ENCODE measurements around the gene AKAP12.

Gene AKAP12

DNA sequence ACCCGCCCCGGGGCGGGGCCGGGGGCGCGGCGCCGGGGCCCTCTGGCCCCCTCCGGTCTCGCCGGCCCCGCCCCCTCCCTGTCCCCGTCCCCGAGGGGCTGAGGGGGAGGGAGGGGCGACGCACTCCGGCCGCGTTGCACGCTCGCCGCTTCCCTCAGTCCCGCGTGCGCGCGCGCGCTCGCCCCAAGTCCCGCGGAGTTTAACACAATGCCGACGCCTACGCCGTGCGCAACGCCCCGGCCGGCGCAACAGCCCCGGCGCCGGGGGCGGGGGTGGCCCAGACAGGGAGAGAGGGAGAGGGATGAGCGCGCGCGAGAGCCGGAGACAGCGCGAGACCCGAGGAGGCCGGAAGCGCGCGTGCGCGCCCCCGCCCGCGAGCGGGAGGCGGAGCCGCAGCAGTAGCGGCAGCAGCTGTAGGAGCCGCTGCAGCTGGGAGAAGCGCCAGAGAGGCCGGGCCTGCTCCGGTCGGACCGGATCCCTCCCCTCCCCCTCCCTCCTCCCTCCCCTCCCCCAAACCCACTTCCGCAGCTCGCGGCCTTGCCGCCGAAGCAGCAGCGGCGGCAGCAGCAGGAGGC, 150.6 kb downstream of the AKAP12 start:
- H3K4me3 ChIP-seq (ENCODE audit: low read depth, low read length), result peak overlapping the region; percentile 79
- CTCF ChIA-PET, result interaction anchor here (1.8 kb wide), 1 partner anchor 16 kb away, joined by 6 read pairs; no protein-coding TSS in a partner anchor
- DNase-seq (ENCODE audit: low read depth, low spot score), result peak; percentile 77
- TF ChIP-seq, protein P1, sequence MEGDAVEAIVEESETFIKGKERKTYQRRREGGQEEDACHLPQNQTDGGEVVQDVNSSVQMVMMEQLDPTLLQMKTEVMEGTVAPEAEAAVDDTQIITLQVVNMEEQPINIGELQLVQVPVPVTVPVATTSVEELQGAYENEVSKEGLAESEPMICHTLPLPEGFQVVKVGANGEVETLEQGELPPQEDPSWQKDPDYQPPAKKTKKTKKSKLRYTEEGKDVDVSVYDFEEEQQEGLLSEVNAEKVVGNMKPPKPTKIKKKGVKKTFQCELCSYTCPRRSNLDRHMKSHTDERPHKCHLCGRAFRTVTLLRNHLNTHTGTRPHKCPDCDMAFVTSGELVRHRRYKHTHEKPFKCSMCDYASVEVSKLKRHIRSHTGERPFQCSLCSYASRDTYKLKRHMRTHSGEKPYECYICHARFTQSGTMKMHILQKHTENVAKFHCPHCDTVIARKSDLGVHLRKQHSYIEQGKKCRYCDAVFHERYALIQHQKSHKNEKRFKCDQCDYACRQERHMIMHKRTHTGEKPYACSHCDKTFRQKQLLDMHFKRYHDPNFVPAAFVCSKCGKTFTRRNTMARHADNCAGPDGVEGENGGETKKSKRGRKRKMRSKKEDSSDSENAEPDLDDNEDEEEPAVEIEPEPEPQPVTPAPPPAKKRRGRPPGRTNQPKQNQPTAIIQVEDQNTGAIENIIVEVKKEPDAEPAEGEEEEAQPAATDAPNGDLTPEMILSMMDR (IDR thresholded peaks at IDR 0.05; ENCODE audit: insufficient read depth, low read length, missing control alignments), result no peak
- POLR2A ChIA-PET, result interaction anchor here (0.6 to 1.7 kb wide), 3 partner anchors 55 to 349 kb away, joined by 3 to 9 read pairs (median 8); partner anchors contain the start of gene RMND1

DNA sequence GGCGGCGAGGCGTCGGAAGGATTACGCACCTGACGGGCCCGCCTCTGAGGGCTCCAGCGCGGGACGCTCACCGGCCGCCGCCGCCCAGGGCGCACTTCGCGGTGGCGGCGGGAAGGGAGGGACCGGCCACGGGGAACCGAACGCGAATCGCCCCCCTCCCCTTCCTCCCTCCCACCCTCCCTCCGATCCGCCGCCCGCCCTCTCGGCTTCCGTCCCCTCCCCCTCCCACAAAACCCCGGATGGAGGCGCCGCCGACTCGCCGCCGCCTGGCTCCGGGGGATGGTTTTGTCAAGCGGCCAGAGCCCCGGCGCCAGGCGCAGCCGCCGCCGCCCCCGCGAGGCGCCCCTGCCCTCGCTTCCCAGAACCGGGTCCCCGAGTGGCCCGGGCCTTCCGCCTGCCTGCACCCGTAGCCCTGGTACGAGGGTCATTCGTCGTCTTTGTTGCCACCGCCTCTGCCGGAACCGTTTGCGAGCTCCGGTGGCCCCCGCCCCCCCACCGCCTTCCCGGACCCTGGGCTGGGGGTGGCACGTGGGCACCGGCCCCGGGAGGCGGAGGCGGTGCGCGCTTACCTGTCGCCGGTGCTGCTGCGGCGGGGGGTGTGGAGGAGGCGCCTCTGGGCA, 151.2 kb downstream of the AKAP12 start:
- CTCF ChIA-PET, result interaction anchor here (1.8 kb wide), 1 partner anchor 15 kb away, joined by 6 read pairs; no protein-coding TSS in a partner anchor
- no peak for DNase-seq (ENCODE audit: low read depth, low spot score)
- TF ChIP-seq, protein P1 (IDR thresholded peaks at IDR 0.05; ENCODE audit: insufficient read depth, low read length, missing control alignments), result no peak
- H3K4me3 ChIP-seq (ENCODE audit: low read depth, low read length), result peak overlapping the region; percentile 79
- POLR2A ChIA-PET, result interaction anchor here (0.6 to 1.7 kb wide), 2 partner anchors 55 to 350 kb away, joined by 3 to 9 read pairs; no protein-coding TSS in a partner anchor

DNA sequence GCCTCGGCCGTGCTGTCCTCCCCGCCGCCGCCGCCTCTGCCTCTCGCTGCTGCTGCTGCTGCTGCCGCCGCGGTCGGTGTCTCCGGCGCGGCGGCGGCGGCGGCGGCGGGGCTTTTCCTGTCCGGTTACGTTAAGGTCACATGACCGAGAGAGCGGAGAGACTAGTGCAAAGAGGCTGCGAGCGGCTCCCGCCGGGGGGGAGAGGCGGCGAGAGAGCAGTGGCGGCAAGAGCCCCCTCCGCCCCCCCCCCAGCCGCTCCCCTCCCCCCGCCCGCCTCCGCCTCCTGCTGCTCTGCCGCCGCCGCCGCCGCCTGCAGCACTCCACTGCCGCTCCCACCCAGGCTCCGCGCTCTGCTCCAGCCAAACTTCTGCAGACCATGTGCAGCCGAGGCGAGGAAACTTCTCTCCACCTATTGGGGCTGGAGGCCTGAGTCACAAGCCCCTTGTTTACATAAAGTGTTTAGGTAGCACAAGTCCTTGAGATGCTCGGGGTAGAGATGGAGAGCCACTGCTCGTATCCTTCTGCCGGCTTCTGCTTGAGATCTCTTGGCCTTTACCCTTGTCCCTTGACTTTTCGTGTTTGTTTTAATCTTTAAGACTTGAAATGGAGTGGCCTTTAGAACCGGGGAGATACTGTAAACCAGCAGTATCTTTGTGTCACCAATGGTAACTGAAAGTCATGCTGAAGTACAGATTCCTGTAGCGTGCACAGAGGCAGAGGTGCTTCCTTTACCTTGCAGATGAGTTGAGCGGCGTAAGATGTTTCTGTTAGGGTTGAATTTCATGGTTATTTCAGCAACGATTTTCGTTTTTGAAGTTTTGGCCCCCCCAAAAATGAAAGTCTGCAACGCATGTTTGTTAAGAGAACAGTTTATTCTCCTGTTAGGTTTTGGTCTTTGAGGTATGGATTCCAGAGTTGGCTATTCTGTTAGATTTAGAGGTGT, 152.0 kb downstream of the AKAP12 start, which contains the start of gene ZBTB2:
TSS of gene ZBTB2 (minus strand) at position 89 of the 943 bp plus-strand sequence. CDS start 17,922 bp downstream, outside the sequence.
- DNase-seq (ENCODE audit: low read depth, low spot score), result no peak
- peak within 1 kb of the TSS; percentile 79 for H3K4me3 ChIP-seq (ENCODE audit: low read depth, low read length)
- TF ChIP-seq, protein P1 (IDR thresholded peaks at IDR 0.05; ENCODE audit: insufficient read depth, low read length, missing control alignments), result no peak
- ChIA-PET POLR2A (no interaction called here), CTCF (interaction anchor here (1.8 kb wide), 1 partner anchor 14 kb away, joined by 6 read pairs; no protein-coding TSS in a partner anchor)

DNA sequence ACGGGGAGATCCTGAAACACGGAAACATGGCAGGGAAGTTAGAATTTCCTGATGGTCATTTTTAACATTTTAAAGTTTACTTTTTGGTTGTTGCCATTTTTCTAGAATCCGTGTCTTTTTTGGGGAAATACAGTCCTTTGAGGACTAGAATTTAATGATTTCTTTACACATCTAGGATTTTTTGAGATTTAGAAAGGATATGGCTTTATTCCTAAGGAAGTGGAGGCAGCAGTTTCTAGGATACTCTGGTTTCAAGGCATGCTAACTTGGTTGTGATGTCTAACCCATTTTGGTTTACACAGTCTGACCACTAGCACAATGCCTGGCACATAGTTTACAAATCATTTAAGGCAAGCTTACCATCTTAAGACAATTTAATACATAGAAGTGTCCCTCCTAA, 152.7 kb downstream of the AKAP12 start:
- DNase-seq (ENCODE audit: low read depth, low spot score), result no peak
- TF ChIP-seq, protein P1 (IDR thresholded peaks at IDR 0.05; ENCODE audit: insufficient read depth, low read length, missing control alignments), result no peak
- ChIA-PET POLR2A (no interaction called here), CTCF (interaction anchor here (1.0 to 5.6 kb wide), 2 partner anchors 13 to 42 kb away, joined by 3 to 49 read pairs; no protein-coding TSS in a partner anchor)
- peak overlapping the region; percentile 79 for H3K4me3 ChIP-seq (ENCODE audit: low read depth, low read length)

DNA sequence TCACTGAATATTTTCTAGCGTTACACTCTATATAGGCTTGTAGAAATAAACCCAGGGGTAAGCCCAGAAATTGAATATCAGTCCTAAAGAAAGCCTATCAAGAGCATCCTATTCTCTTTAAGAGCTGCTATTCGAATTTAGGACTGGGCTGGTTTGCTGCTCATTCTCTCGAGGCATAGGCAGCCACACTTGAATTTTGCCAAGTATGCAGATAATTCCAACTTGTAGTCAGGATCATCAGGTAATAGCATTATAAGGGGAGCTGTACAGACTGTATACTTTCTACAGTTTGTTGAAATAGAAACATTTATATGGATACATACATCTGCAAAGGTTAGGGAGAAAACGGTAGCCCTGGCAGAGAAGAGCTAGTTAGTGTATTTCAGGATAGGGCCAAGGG, 153.6 kb downstream of the AKAP12 start:
- ChIA-PET POLR2A (no interaction called here), CTCF (interaction anchor here (1.0 to 5.6 kb wide), 2 partner anchors 12 to 41 kb away, joined by 3 to 49 read pairs; no protein-coding TSS in a partner anchor)
- H3K4me3 ChIP-seq (ENCODE audit: low read depth, low read length), result peak overlapping the region; percentile 9; the same call in 1 of the 2 replicates
- TF ChIP-seq, protein P1 (IDR thresholded peaks at IDR 0.05; ENCODE audit: insufficient read depth, low read length, missing control alignments), result no peak
- no peak for DNase-seq (ENCODE audit: low read depth, low spot score)

Measured in AG04449 (cell line).